ENCODE data around the gene C1GALT1C1.

C1GALT1C1 gene

DNA sequence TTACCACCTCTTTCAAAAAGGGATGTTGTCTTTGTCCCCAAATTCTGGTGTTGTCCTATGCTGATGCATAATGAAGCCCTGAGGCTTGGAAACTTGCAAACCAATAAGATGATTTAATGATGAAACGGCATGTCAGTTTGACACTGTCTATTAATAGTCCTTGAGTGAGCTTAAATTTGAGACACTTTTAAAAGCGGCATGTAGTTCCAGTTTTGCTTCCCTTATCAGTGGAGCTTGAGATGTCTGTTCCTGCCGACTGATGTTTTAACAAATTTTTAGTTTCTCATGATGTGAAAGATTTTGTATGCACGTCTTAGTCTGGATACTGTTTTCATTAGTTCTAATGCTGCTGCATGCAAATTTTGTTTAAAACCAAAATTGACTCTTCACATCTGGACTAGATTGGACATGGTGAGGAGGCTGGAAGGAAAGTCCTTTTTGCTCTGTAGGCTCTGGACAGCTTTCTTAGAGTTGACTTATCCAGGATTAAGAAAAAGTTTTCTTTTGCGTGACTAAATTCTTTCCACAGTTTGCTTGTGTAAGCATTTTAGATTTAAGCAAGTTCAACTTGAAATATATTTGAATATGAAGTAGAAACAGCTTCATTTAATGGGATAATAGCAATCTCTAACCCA lies 11.7 kb downstream of the C1GALT1C1 start:
- Mint-ChIP-seq H3K27ac (no peak overlapping the region), H3K9me3 (no peaks in the 10 kb centered on the region)

DNA sequence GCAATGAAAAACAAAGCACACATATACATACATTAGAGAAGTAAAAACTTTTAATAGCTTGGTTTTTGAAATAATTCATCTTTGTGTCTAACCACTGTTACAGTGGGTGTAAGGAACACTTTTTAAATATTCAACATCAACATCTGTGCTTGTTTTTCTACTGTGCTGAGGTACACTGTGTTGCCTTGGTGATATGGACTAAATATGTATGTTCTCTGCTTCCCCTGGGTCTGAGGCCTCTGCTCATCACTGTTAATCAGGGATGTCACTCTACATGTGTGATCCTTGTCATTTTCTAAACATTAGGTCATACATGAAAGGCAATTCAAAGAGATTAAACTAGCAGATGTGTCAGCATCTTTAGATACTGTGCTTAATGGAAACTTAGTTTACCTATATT lies 15.0 kb downstream of the C1GALT1C1 start:
- Mint-ChIP-seq H3K4me3 (no peak overlapping the region), H3K27ac (no peak overlapping the region), H3K36me3 (peaks cover 6% of the 10 kb centered on the region)

More for the DNA sequence above, 11.7 kb downstream of the C1GALT1C1 start:
- Mint-ChIP-seq H3K36me3 (peaks cover 4% of the 10 kb centered on the region), H3K4me1 (peaks cover 11% of the 10 kb centered on the region), H3K27me3 (no peaks in the 10 kb centered on the region), H3K4me3 (no peak overlapping the region)

DNA sequence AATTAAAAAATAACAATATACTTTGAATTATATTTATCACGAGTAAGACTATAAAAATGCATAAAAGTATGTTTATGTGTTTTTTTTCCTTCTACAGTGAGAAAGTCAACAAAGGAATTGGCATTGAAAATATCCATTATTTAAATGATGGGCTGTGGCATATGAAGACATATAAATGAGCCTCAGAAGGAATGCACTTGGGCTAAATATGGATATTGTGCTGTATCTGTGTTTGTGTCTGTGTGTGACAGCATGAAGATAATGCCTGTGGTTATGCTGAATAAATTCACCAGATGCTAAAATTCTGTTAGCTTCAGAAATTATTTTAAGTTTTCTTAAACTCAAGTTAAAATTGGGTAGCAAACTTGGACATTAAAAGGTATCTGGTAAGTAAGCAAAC lies 17.8 kb downstream of the C1GALT1C1 start:
- H3K27ac Mint-ChIP-seq, result no peak overlapping the region
- H3K27me3 Mint-ChIP-seq, result no peaks in the 10 kb centered on the region
- no peak overlapping the region for H3K4me3 Mint-ChIP-seq
- H3K9me3 Mint-ChIP-seq, result no peaks in the 10 kb centered on the region
- peaks cover 9% of the 10 kb centered on the region for H3K36me3 Mint-ChIP-seq
- H3K4me1 Mint-ChIP-seq, result peaks cover 3% of the 10 kb centered on the region

More for the DNA sequence above, 15.0 kb downstream of the C1GALT1C1 start:
- Mint-ChIP-seq H3K4me1 (peaks cover 10% of the 10 kb centered on the region), H3K9me3 (no peaks in the 10 kb centered on the region), H3K27me3 (no peaks in the 10 kb centered on the region)

DNA sequence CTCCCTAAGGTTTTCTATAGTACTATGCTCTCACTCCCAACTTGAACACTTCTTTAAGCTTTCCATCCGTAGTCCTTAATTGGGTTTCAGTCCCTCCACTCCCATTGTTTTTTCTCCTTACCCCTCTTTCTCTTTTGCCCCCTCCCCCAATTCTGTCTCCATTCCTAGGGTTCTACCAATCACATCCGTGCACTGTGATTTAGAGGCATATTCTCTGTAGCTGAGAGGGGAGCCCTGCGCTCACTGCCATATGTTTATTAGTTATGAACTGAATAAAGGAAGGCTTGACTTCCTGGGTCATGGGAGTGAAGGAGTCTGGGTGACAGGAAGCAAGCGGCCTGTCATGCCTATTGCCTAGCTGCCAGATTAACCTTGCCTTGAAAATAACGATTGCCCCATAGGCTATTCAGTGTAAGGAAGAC lies 25.5 kb downstream of the C1GALT1C1 start:
- no peaks in the 10 kb centered on the region for H3K27me3 Mint-ChIP-seq
- no peaks in the 10 kb centered on the region for H3K9me3 Mint-ChIP-seq
- H3K4me3 Mint-ChIP-seq, result peak overlapping the region; percentile 98
- peaks cover 3% of the 10 kb centered on the region for H3K36me3 Mint-ChIP-seq
- H3K4me1 Mint-ChIP-seq, result peaks cover 10% of the 10 kb centered on the region
- H3K27ac Mint-ChIP-seq, result peak overlapping the region; percentile 99

GRCh38 chrX:120603707-120604360 lies 26.0 kb downstream of the C1GALT1C1 start, which contains the start of gene MCTS1:
TSS of gene MCTS1 (plus strand) at chrX:120604101. CDS start at chrX:120604237, 136 bp downstream.
- H3K27me3 Mint-ChIP-seq, result no peaks in the 10 kb centered on the region
- H3K9me3 Mint-ChIP-seq, result no peaks in the 10 kb centered on the region
- peaks cover 3% of the 10 kb centered on the region for H3K36me3 Mint-ChIP-seq
- H3K4me3 Mint-ChIP-seq, result peak within 1 kb of the TSS; percentile 98
- peak within 1 kb of the TSS; percentile 99 for H3K27ac Mint-ChIP-seq
- peaks cover 10% of the 10 kb centered on the region for H3K4me1 Mint-ChIP-seq

- H3K36me3 Mint-ChIP-seq, result no peaks in the 10 kb centered on the region
Observed at GRCh38 chrX:120585702-120586101, 44.2 kb downstream of the C1GALT1C1 start.

More at GRCh38 chrX:120585702-120586101, 44.2 kb downstream of the C1GALT1C1 start:
- H3K4me3 Mint-ChIP-seq, result no peak overlapping the region
- no peak overlapping the region for H3K27ac Mint-ChIP-seq
- H3K9me3 Mint-ChIP-seq, result no peaks in the 10 kb centered on the region
- H3K27me3 Mint-ChIP-seq, result no peaks in the 10 kb centered on the region
- no peaks in the 10 kb centered on the region for H3K4me1 Mint-ChIP-seq

All from activated naive CD4-positive, alpha-beta T cell treated with anti-CD3 and anti-CD28 coated beads, Interleukin-2, amount 50 U/mL, for 24 hours (primary cell).